22Rv1 (cell line): ENCODE data around the gene PCARE.

ENCODE experiments used
- CTCF ChIP-seq: fragments of 450-650 bp; IDR thresholded peaks from 2 replicates; pipeline ENCODE4 v1.5.1; 2017; ENCODE audit warnings: mild to moderate bottlenecking
- ZFX ChIP-seq: fragments of 450-650 bp; IDR thresholded peaks from 2 replicates; pipeline ENCODE4 v1.6.1; 2017; ENCODE audit warnings: antibody characterized with exemption, borderline replicate concordance

GRCh38 chr2:29015701-29016470 lies 58.4 kb downstream of the PCARE start:
- TF ChIP-seq CTCF (no peak), ZFX (no peak)
